GM21576 (cell line): ENCODE data around the gene ACBD4.

Experiments
- ATAC-seq: cut with Tn5 transposase; IDR thresholded peaks from one replicate; pipeline ENCODE4 v1.9.1; 2021; ENCODE audit warnings: mild to moderate bottlenecking, moderate library complexity; ENCODE audit not compliant: unreplicated experiment

The ACBD4 gene

DNA sequence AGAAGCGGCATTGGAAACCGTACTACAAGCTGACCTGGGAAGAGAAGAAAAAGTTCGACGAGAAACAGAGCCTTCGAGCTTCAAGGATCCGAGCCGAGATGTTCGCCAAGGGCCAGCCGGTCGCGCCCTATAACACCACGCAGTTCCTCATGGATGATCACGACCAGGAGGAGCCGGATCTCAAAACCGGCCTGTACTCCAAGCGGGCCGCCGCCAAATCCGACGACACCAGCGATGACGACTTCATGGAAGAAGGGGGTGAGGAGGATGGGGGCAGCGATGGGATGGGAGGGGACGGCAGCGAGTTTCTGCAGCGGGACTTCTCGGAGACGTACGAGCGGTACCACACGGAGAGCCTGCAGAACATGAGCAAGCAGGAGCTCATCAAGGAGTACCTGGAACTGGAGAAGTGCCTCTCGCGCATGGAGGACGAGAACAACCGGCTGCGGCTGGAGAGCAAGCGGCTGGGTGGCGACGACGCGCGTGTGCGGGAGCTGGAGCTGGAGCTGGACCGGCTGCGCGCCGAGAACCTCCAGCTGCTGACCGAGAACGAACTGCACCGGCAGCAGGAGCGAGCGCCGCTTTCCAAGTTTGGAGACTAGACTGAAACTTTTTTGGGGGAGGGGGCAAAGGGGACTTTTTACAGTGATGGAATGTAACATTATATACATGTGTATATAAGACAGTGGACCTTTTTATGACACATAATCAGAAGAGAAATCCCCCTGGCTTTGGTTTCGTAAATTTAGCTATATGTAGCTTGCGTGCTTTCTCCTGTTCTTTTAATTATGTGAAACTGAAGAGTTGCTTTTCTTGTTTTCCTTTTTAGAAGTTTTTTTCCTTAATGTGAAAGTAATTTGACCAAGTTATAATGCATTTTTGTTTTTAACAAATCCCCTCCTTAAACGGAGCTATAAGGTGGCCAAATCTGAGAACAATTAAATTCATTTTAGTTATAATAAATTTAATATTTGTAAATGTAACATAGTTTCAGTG lies 14.5 kb downstream of the ACBD4 start:
- no peak for ATAC-seq

DNA sequence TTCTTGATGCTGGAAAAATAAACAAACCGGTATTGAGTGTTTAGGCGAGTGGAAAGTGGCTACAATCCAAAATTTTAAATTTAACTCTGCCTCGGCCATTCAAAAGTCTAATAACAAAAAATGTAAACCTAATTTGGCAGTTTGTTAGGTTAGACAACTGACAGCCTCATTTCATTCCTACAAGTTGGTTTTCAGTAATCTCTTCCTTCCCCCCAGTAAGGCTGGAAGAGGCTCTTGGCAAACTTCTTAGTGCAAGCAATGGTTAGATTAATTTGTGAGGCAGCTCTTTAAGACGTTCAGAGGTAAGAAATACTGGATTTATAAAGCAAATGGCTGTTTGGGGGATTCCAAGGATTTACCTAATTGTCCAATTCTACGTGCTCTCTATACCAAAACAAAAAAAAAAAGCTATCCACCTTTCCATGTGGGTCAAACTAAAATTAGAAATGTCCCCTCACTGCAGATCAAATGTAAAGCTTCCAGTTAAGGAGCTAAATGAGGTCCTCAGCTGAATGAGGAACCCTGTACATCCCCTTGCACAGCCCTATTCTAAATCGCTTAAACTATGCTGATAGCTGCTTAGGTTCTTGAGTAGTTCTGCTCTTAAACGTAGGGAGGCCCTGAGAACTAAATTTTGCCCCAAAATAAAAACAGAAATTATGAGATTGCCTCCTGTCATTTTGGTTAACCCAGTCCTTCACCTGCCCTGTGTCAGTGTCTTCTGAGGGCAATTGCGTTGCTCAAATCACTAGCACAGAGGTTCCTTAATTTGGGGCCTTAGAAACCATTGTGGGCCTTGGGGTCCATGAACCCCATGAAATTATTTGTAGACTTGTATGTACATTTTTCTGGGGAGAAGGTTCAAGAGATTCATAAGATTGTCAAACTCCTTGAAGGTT lies 15.7 kb downstream of the ACBD4 start:
- no peak for ATAC-seq

DNA sequence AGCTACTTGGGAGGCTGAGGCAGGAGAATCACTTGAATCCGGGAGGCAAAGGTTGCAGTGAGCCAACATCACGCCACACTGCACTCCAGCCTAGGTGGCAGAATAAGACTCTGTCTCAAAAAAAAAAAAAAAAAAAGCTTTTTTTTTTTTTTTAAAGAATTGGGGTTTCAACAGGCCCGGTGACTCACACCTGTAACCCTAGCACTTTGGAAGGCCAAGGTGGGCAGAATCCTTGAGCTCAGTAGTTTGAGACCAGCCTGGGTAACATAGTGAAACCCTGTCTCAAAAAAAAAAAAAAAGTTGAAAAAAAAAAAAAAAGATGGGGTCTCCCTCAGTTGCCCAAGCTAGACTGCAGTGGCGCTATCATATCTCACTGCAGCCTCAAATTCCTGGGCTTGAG lies 19.5 kb downstream of the ACBD4 start:
- ATAC-seq: no peak

DNA sequence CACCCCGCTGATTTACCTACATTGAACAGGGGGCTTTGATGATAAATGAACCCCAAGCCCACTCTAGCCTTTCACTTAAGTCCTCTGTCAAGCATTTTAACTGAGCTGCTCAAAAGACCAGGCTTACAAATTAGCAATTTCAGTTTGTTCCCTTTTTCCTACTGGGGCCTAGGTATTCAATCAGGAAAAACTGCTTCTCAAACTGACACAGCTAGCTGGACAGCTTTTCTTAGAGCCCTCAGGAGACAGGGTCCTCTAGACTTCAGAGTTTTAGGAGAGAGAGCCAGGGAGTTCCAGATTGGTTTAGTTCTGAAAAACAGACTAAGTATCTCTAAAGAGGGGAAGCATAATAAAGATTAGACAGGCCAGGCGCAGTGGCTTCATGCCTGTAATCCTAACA lies 20.0 kb downstream of the ACBD4 start:
- no peak for ATAC-seq

DNA sequence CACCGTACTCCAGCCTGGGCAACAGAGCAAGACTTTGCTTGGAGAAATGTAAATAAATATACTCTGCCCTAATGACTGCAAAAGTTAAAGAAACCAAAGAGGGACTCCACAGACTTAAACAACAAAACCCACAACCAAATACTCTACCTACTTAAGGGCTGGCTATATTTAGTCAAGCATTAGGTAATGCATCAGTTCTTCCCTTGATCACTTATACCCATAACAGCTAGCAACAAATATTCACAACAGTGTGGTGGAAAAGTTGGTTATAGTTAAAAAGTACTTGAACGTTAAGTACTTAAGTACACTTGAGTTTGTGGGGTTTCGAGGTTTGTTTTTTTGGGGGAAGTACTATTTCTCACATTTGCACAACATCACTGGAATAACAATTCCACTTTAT lies 20.8 kb downstream of the ACBD4 start:
- ATAC-seq: no peak

DNA sequence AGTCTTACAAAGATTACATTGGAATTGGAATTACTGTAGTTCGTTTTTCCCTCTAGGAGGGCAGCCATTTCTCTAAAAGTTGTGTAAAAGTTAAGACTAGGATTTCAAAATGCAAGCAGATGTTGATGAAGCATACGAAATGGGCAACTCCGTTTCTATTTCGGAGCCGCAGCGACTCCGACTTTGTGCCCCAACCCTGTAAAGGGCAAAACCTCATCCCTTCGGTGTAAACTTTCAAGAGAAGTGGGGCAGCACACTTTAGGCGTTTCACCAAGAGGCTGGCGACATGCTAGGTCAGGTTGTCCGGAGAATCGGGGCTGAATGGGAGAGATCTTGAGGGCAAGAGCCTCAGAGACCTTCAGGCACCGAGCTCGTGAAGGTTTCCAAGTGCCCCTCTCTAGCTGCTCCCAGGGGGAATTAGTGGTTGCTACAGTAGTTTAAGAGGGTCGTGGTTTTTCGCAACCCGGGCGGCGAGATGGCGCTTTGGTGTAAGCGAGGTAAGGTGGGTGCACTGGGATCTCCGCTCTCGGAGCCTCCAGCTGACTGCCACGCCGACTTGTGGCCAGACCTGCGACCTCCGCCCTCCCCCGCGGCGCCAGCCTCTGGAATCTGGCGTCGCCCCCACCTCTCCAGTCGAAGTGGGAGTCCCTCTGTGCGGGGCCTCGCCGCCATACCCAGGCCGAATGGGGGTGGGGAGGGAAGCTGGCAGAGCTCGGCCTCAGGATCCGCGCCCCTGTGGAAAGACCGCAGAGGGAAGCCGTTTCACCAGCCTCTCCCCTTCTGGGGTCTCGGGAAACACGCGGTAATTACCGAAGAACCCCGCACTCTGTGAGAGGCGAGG lies 25.2 kb downstream of the ACBD4 start:
- peak; percentile 25 for ATAC-seq

DNA sequence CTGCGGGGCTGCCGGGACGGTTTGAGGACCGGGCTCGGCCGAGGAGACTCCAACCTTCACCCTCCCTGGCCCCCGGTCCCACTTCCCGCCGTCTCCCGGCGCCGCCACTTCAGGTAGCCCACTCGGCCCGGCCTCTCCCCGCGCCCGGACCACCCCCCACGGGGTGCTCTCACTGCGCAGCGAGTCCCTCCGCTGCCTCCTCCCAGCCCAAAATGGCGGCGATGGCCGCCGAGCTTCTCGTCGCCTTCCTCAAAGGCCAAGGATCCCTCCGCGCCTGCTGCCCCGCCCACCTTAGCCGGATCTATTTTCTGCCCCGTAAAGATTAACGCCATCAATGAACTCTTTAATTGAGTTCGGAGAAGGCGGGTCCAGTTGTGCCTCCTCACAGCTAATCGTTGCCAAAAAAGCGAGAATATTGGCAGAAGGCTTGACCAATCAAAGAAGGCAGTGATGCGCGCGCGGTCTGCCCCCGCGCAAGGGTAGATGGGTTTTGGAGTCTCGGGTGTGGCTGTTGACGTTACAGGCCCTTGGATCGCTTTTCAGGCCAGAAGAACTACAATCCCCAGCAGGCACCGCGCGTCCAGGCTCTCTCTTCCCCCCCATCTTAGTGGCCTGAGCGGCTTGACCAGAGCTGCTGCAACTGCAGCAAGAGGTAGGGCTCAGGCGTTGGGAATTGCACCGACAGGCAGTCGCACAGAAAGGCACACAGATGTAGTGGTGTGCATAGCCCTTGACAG lies 26.0 kb downstream of the ACBD4 start, which contains the start of gene HEXIM2:
Gene HEXIM2 (plus strand): TSS at position 588 of the 737 bp plus-strand sequence. CDS start 919 bp downstream, outside the sequence.
- peak; percentile 86 for ATAC-seq

DNA sequence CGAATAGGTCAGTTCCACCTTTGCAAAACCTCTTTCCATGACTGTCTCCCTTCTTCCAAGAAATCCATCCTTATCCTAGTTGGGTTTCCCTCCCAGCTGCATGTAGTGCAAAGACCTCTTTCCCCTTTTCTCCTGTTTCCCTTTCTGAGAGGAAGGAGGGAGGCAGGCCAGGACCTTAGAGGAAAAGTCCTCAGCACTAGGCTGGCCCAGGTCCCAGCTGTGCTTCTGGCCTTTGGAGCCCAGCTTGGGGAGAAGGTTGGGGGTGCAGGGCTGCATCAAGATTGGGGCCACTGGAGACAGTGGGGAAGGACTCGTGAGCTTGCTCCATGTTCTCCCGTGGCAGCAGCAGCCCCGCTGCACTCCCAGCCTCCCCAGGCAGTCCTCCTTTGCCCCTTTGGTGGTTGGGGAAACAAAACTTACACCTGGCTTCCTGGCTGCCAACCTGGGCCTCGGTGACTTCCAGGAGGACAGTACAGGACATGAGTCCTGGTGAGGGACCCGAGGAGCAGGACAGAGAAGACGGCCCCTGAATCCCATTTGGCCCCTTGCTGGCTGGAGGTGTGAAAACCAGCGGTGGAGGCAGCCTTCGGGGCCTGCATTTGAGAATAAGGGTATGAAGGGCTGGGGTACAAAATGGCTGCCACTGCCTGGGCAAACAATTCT lies 26.7 kb downstream of the ACBD4 start:
- no peak for ATAC-seq

DNA sequence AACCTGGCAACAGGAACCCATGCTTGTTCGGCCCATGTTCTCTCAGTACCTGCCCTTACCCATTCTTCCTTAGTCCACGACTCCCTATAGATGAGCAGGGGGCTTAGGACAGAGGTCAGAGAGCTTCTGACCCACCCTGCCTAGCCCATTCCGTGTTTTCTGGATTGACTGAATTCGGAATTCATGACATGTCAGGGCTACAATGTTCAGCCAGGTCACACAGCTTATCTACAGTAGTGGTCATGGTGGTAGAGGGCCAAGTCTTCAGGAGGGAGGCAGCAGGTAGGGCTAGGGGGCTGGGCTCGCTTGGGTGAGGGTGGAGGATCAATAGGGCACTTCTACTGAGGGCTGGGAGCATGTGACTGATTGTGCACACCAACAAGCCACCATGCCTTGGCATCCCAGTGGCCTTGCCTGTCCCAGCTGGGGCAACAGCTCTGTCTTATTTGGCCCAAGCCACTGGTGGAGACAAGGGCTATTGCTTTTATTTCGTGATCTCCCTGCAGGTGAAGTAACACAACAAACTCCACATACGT lies 29.3 kb downstream of the ACBD4 start:
- ATAC-seq: no peak

DNA sequence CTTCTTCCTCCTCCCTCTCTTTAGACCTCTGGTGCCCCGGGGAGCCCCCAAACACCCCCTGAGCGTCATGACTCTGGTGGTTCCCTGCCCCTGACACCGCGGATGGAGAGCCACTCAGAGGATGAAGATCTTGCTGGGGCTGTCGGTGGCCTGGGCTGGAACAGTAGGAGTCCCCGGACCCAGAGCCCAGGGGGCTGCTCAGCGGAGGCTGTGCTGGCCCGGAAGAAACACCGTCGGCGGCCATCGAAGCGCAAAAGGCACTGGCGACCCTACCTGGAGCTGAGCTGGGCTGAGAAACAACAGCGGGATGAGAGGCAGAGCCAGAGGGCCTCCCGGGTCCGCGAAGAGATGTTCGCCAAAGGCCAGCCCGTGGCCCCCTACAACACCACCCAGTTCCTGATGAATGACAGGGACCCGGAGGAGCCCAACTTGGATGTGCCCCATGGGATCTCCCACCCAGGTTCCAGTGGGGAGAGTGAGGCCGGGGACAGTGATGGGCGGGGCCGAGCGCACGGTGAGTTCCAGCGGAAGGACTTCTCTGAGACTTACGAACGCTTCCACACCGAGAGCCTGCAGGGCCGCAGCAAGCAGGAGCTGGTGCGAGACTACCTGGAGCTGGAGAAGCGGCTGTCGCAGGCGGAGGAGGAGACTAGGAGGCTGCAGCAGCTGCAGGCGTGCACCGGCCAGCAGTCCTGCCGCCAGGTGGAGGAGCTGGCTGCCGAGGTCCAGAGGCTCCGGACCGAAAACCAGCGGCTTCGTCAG lies 33.7 kb downstream of the ACBD4 start:
- ATAC-seq: no peak

DNA sequence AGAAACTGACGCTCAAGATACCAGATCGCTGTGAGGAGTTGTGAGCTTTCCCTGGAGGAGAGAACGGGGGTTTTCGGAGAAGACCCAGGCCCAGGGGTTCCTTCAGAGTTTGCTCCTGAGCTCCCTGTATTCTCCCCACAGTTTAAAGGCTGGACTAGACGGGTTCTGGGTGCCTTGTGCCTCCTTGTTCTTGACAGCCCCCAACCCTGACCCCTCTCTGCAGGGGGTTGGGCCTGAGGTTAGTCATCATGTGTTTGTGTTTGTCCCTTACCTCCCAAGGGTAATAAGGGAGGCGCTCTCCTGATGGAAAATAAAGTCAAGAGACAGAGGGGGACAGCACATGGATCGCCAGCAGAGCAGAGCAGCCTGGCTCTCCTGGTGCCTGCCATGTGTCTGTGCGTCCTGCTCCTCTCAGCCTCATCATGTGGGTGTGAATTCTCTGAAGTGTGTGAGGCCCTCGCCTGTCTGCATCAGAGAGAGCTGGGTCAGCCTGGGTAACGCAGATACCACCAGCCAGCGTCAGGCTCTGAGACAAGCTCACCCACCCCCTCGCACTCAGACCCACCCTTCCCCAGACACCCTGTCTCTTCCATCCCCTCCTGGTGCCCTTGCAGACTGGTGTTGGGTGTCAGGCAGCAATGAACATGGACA lies 34.9 kb downstream of the ACBD4 start:
- ATAC-seq: no peak

DNA sequence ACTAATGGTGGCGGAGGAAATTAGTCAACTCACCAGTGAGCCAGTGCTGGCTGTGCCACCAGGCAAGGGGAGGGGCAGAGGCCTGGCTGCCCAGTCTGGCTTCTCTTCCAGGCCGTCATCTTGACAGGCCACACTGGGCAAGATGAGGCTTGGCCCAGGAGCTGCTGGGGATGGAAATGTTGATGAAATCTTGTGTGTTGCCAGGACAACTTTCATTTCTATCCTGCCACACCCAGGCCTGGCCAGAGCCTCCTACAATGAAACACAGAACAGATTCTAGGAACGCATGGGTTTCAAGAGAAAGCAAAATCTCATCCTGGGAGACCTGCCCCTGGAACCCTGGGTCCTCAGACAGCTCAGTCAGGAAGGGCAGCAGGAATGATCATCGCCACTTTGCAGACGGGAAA lies 35.4 kb downstream of the ACBD4 start:
- ATAC-seq: no peak

DNA sequence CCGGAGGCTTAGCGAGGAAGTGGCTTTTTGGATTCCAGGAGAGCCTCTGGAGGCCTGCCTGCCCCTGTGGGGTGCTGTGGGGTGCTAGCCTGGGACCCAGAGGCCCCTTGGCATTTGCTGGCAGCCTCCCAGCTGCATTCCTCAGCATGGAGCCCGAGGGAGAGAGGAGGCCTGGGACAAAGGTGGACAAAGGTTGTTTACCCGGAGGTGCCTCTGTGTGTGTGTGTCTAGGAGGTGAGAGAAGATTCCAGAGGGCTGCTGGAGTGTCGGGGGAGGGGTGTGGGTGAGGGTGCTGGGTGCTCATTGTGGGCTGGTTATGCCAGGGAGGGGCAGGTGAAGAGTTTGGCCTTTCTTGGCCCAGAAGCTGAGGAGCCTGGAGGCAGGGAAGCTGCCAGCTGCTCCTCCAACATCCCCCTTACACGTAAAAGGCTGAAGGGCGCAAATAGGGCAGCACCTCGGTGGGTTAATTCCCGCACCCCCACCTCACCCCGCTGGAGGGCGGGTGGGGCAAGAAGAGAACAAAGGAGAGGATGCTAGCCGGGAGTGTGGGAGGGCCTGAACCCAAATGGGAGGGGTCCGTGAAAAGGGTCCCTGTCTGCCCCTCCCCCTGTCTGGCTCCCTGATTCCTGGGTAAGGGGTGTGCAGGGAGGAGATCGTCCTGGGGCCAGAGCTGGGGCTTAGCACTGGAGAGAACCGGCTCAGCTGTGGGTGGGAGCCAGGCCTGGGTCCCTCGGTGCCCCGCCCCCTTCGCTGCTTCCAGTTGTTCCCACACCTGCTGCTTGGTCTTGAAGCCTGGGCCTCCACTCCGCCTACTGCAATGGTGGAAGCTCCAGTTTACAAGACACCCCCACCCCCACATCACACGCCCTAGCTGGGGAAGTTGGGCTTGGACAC lies 36.1 kb downstream of the ACBD4 start:
- no peak for ATAC-seq

DNA sequence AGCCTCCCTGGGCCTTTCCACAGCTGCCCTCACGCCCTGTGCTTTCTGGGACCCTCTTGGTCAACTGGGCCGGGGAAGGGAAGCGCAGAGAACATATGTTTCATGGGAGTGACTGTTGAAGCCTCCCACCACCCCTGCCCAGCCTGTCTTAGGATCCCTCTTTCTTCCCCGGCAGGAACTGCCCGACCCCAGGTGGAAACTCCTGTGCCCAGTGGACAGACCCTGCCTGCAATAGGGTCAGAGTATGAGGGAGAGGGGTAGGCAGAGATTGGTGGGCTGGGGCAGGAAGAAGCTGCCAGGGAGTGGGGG lies 36.7 kb downstream of the ACBD4 start:
- no peak for ATAC-seq

DNA sequence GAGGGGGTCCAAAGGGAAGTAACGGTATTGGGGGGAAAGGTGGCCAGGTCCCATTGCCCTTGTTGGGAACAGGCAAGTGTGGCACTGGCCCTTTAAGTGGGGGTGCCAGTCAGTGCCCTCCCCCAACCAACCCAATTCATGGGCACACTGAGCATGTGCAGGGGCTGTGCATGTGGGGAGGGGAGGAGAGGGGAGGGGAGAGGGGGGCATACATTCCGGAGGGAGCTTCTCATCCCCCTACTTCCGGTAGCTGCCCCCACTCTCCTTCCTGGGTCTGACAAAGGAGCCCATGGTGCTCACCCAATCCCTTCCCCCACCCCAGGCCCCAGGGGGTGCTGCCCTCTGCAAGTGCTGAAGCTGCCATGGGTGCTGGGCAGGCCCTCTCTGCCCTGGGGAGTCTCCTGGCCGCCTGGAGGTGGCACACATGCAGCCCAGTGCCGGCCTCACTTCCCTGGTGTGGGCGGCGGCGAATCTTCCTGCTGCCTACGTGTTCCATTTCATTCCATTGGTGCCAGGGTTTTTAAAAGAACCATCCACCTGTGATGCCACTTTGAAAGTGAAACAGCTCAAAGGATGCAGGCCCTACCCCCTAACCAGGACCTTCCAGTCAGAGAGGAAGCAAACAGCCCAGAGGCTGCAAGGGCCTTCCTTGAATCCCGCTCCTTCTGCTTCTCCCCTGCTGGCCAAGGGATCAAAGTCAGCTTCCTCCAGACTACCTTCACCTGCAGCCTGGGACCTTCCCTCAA lies 37.2 kb downstream of the ACBD4 start:
- no peak for ATAC-seq

DNA sequence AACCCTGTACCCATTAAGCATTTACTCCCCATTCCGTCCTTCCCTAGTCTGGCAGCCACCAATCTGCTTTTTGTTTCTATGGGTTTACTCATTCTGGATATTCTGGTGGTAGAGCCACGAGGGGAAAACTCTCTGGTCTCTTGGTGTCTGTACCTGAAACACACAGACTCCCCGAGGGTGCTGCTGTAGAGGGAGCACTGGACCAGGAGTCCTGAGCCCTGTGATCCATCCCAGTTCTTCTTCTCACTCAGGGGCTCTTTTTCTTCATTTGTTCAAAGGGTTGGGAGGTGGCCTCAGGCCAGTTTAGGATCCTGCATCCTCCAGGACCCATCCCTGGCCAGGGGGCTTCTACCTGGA lies 40.2 kb downstream of the ACBD4 start:
- ATAC-seq: no peak

DNA sequence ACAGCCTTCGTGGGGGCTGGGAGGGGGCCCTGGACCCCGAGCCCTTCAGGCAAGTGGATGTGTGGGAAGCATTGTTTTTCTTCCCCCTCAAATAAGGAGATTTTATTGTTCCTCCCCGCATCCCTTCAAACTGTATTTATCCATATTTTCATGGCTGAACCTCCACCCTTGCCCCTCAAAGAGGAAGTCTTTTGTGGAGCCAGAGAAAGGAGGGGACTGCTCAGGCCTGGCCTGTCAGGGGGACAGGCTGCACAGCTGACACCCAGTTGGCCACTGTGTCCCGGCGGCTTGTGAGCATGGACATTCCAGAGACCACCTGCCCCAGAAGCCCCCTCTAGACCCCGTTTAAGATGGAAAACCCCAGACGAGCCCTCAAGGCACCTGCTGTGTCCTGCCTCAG lies 42.1 kb downstream of the ACBD4 start:
- ATAC-seq: no peak
